NOMO-1 treated with dmso at 0.1 percent for 144 hours (cell line): ENCODE measurements around the gene MAST3.

Source experiments
- DNase-seq: peaks from one replicate; lab custom pipeline; 2025; ENCODE audit not compliant: unreplicated experiment; lab: John Stamatoyannopoulos, UW

MAST3 gene

GRCh38 chr19:18097217-18097992 is at the start of gene MAST3:
Gene MAST3 (plus strand): TSS chr19:18097778. CDS start chr19:18097793, 15 bp downstream.
- peak; percentile 72 for DNase-seq

- DNase-seq: no peak
Observed at GRCh38 chr19:18049385-18049784, 48.2 kb upstream of the MAST3 start.

GRCh38 chr19:18051887-18052286 is 45.7 kb upstream of the MAST3 start:
- no peak for DNase-seq

- no peak for DNase-seq
Observed at GRCh38 chr19:18053576-18054219, 43.9 kb upstream of the MAST3 start.

- no peak for DNase-seq
Observed at GRCh38 chr19:18055967-18056366, 41.6 kb upstream of the MAST3 start.

GRCh38 chr19:18057557-18057956 is 40.0 kb upstream of the MAST3 start:
- DNase-seq: no peak

- DNase-seq: peak; percentile 73
Observed at GRCh38 chr19:18058208-18059009, 39.2 kb upstream of the MAST3 start.

GRCh38 chr19:18059297-18059696 is 38.3 kb upstream of the MAST3 start:
- no peak for DNase-seq

- DNase-seq: no peak
Observed at GRCh38 chr19:18059902-18060301, 37.7 kb upstream of the MAST3 start.

- no peak for DNase-seq
Observed at GRCh38 chr19:18060472-18060871, 37.1 kb upstream of the MAST3 start.

- no peak for DNase-seq
Observed at GRCh38 chr19:18062028-18062427, 35.5 kb upstream of the MAST3 start.

- DNase-seq: no peak
Observed at GRCh38 chr19:18063463-18063862, 34.1 kb upstream of the MAST3 start.

GRCh38 chr19:18065173-18065495 is 32.4 kb upstream of the MAST3 start:
- no peak for DNase-seq

GRCh38 chr19:18068395-18068794 is 29.2 kb upstream of the MAST3 start:
- DNase-seq: no peak

- no peak for DNase-seq
Observed at GRCh38 chr19:18069383-18069782, 28.2 kb upstream of the MAST3 start.

GRCh38 chr19:18070181-18070580 is 27.4 kb upstream of the MAST3 start:
- no peak for DNase-seq

GRCh38 chr19:18072335-18072734 is 25.2 kb upstream of the MAST3 start:
- DNase-seq: no peak

- no peak for DNase-seq
Observed at GRCh38 chr19:18073197-18073596, 24.4 kb upstream of the MAST3 start.

- DNase-seq: no peak
Observed at GRCh38 chr19:18074192-18074591, 23.4 kb upstream of the MAST3 start.

- DNase-seq: no peak
Observed at GRCh38 chr19:18083929-18084684, 13.5 kb upstream of the MAST3 start.
